ENCODE results near the gene CHGA. TPM values are rescaled to one million over a fixed set of nuclear protein-coding genes. Genes with fewer than 3 reads are reported as not detected.

CHGA gene
- total and polyA plus RNA-seq, 2 of the 13 experiments (the other 11 are each of a cell fraction or from before 2014, with no cell fraction given) = not detected

DNA sequence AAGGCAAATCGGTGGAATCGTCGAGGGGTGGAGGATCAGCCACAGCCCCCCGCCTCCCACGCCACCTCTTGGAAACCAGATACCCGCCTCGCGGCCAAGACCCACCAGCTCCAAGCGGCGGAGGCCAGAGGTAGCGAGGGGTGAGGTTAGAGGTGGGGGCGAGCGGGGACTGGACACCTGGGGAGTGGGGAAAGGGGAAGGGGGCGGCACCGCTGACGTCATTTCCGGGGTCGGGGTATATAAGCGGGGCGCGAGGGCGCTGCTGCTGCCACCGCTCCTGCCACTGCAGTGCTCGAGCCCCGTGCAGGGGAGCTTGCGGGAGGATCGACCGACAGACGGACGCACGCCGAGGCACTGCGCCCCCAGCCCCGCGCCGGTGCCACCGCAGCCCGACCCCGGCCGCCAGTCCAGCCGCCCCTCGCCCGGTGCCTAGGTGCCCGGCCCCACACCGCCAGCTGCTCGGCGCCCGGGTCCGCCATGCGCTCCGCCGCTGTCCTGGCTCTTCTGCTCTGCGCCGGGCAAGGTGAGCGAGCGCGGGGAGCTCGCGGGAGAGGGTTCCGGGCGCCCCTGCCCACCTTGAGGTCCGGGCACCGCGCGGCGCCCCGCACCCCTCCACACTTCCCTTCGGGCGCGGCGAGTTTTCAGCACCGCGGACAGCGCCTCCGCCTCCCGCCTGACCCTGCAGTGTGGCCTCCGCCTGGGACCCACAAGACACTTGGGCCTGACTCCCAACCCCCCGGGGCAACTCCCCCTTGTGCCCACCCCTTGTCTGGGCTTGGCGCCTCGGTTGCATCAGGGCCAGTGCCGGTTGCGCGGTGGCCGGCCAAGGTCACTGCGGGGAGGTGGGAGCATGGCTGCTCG is at the start of gene CHGA (continued):
- TF ChIP-seq TBX2 (CRISPR knock-in tag; IDR thresholded peaks at IDR 0.05; ENCODE audit: borderline replicate concordance) (peak; percentile 64; the same call in 1 of the 2 replicates), ARNT (IDR thresholded peaks at IDR 0.05) (no peak), ZNF354B (CRISPR knock-in tag; IDR thresholded peaks at IDR 0.05) (no peak), ZHX2 (IDR thresholded peaks at IDR 0.05; ENCODE audit: low read depth) (no peak), ZHX2 (CRISPR knock-in tag; IDR thresholded peaks at IDR 0.05; ENCODE audit: borderline replicate concordance) (peak; percentile 95; the same call in 1 of the 2 replicates), ZFAT (CRISPR knock-in tag; conservative IDR thresholded peaks at IDR 0.05) (0 out of 2 replicates have a peak, but pooled peaks have one; percentile 67), MLLT10 (CRISPR knock-in tag; IDR thresholded peaks at IDR 0.05) (no peak), SYNCRIP (IDR thresholded peaks at IDR 0.05; ENCODE audit: insufficient read depth, low read depth, low read length) (no peak), GZF1 (CRISPR knock-in tag; IDR thresholded peaks at IDR 0.05) (0 out of 2 replicates have a peak, but pooled peaks have one; percentile 52), ATAD3A (CRISPR knock-in tag; IDR thresholded peaks at IDR 0.05) (peak; percentile 94; the same call in 1 of the 2 replicates), TAF1 (CRISPR knock-in tag; IDR thresholded peaks at IDR 0.05) (no peak; the same call in 1 of the 2 replicates), CBX5 (CRISPR knock-in tag; IDR thresholded peaks at IDR 0.05; ENCODE audit: borderline replicate concordance) (peak; percentile 78; the same call in 1 of the 2 replicates), SPEN (CRISPR knock-in tag; IDR thresholded peaks at IDR 0.05; ENCODE audit: low read depth) (peak; percentile 81), YEATS4 (CRISPR knock-in tag; IDR thresholded peaks at IDR 0.05; ENCODE audit: borderline replicate concordance) (peak; percentile 41; the same call in 1 of the 2 replicates), ZNF20 (CRISPR knock-in tag; IDR thresholded peaks at IDR 0.05) (no peak), MAF1 (CRISPR knock-in tag; IDR thresholded peaks at IDR 0.05; ENCODE audit: borderline replicate concordance) (peak; percentile 95; the same call in 1 of the 2 replicates), ZNF772 (CRISPR knock-in tag; IDR thresholded peaks at IDR 0.05) (peak; percentile 72; the same call in 1 of the 2 replicates), ZNF121 (CRISPR knock-in tag; IDR thresholded peaks at IDR 0.05) (no peak), ZNF652 (CRISPR knock-in tag; IDR thresholded peaks at IDR 0.05; ENCODE audit: borderline replicate concordance, low read depth) (no peak), TBP (CRISPR knock-in tag; IDR thresholded peaks at IDR 0.05) (no peak), PAF1 (CRISPR knock-in tag; IDR thresholded peaks at IDR 0.05) (no peak), ZNF362 (CRISPR knock-in tag; IDR thresholded peaks at IDR 0.05; ENCODE audit: borderline replicate concordance) (0 out of 2 replicates have a peak, but pooled peaks have one; percentile 37), HOXD1 (CRISPR knock-in tag; IDR thresholded peaks at IDR 0.05) (peak; percentile 92)
- TF ChIP-seq, protein P1, sequence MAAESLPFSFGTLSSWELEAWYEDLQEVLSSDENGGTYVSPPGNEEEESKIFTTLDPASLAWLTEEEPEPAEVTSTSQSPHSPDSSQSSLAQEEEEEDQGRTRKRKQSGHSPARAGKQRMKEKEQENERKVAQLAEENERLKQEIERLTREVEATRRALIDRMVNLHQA (CRISPR knock-in tag; IDR thresholded peaks at IDR 0.05) = no peak
